ENCODE measurements around the gene LRRC53. TPM values are rescaled to one million over a fixed set of nuclear protein-coding genes. Genes with fewer than 3 reads are reported as not detected.

LRRC53 gene
- not detected for total RNA-seq
- not detected for polyA plus RNA-seq

DNA sequence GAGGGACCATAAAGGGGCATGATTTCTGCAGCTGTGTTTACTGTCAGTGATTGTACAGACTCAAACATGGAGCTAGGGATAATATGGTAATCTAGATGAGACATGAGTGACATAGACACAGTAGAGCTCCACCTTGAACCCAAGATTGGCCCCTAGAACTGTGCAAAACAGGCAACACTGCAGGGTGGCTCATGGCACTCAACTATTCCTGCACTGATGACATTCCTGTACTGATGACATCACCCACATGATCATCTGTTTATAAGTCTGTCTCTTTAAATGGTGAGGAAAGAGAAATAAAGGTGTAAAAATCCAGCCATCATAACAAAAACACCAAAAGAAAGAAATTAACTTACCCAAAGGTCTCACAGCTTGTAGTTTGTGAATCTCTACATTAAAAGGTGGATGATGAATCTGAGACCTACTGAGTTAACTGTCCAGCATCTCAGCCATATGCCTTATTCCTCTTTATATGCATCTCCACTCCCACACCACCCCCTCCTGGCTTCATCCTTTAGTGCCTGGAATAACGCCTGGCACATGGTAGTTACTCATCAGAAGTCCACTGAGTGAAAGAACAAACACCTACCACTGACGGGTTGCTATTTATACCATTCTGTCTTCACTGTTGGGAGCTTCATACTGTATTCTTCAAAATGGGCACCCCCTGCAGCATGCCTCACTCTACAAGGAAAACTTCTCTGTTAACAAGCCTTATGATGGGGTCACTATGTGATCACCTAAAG, at the start of gene LRRC53:
LRRC53 (minus strand) TSS at position 442 of the 746 bp plus-strand sequence. CDS start 29,262 bp downstream, outside the sequence.
- POLR2A ChIA-PET: no interaction called here
- no peaks in the 10 kb centered on the region for H3K27me3 Mint-ChIP-seq
- H3K9me3 ChIP-seq (ENCODE audit: low read length): no peaks in the 10 kb centered on the region
- no peak within 1 kb of the TSS for H3K27ac ChIP-seq (ENCODE audit: low read depth, low read length)
- no peak within 1 kb of the TSS for H3K27ac Mint-ChIP-seq
- no peaks in the 10 kb centered on the region for H3K36me3 ChIP-seq (ENCODE audit: insufficient read depth, low read length)
- no peak within 1 kb of the TSS for H3K4me3 ChIP-seq (ENCODE audit: low read length)
- no peaks in the 10 kb centered on the region for H3K27me3 ChIP-seq (ENCODE audit: insufficient read depth, low read length, poor library complexity, severe bottlenecking)
- H3K36me3 Mint-ChIP-seq: no peaks in the 10 kb centered on the region
- H3K9me3 Mint-ChIP-seq: no peaks in the 10 kb centered on the region
- CTCF ChIA-PET: interaction anchor here (1.6 kb wide), 1 partner anchor 23 kb away, joined by 4 read pairs; no protein-coding TSS in a partner anchor
- no peaks in the 10 kb centered on the region for H3K4me1 ChIP-seq (ENCODE audit: insufficient read depth, low read length)
- no peaks in the 10 kb centered on the region for H3K4me1 Mint-ChIP-seq
- H3K4me3 Mint-ChIP-seq: no peak within 1 kb of the TSS
- no peak for DNase-seq

GRCh38 chr1:74549932-74550331, 37.5 kb upstream of the LRRC53 start:
- Mint-ChIP-seq H3K27me3 (peaks cover 2 to 12% of the 10 kb centered on the region in 2 donors), H3K9me3 (peaks cover 0 to 2% (median 0%) of the 10 kb centered on the region in 5 donors), H3K4me1 (no peaks in the 10 kb centered on the region), H3K36me3 (no peaks in the 10 kb centered on the region), H3K4me3 (no peak overlapping the region), H3K27ac (no peak overlapping the region)
- H3K4me1 ChIP-seq (ENCODE audit: insufficient read depth, low read length): no peaks in the 10 kb centered on the region
- no peaks in the 10 kb centered on the region for H3K27me3 ChIP-seq (ENCODE audit: insufficient read depth, low read length, poor library complexity, severe bottlenecking)
- H3K4me3 ChIP-seq (ENCODE audit: low read length): no peak overlapping the region
- POLR2A ChIA-PET: no interaction called here
- DNase-seq: no peak
- H3K36me3 ChIP-seq (ENCODE audit: insufficient read depth, low read length): no peaks in the 10 kb centered on the region
- no peak overlapping the region for H3K27ac ChIP-seq (ENCODE audit: low read depth, low read length)
- CTCF ChIA-PET: no interaction called here
- no peaks in the 10 kb centered on the region for H3K9me3 ChIP-seq (ENCODE audit: low read length)

GRCh38 chr1:74548961-74549750, 36.7 kb upstream of the LRRC53 start:
- H3K4me3 ChIP-seq (ENCODE audit: low read length): no peak overlapping the region
- Mint-ChIP-seq H3K4me3 (no peak overlapping the region), H3K36me3 (no peaks in the 10 kb centered on the region), H3K4me1 (no peaks in the 10 kb centered on the region), H3K9me3 (peaks cover 0 to 2% (median 0%) of the 10 kb centered on the region in 5 donors), H3K27me3 (peaks cover 0 to 10% of the 10 kb centered on the region in 2 donors), H3K27ac (no peak overlapping the region)
- no peaks in the 10 kb centered on the region for H3K36me3 ChIP-seq (ENCODE audit: insufficient read depth, low read length)
- no peaks in the 10 kb centered on the region for H3K27me3 ChIP-seq (ENCODE audit: insufficient read depth, low read length, poor library complexity, severe bottlenecking)
- H3K27ac ChIP-seq (ENCODE audit: low read depth, low read length): no peak overlapping the region
- DNase-seq: no peak
- ChIA-PET CTCF (no interaction called here), POLR2A (no interaction called here)
- no peaks in the 10 kb centered on the region for H3K9me3 ChIP-seq (ENCODE audit: low read length)
- H3K4me1 ChIP-seq (ENCODE audit: insufficient read depth, low read length): no peaks in the 10 kb centered on the region

GRCh38 chr1:74545821-74546220, 33.4 kb upstream of the LRRC53 start:
- no peaks in the 10 kb centered on the region for H3K36me3 Mint-ChIP-seq
- CTCF ChIA-PET: interaction anchor here (0.6 kb wide), 1 partner anchor 41 kb away, joined by 4 read pairs; no protein-coding TSS in a partner anchor

DNA sequence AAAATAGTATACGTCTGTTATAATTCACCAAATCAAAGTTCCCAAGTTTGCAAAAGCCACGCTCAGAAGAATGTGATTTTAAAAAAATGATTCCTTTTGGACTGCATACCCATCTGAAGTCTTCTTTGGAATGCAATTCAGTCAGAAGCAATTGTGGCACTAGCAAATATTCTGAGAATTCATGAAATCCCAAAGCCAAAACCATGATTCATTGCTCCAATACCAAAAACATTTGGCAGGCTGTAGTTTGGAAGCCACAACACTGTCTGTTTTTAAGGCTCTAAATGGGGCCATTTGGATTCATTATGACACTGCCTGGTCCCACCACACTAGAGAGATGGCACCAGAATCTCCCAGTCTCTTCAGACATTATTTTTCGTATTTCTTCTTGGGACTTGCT, 21.8 kb upstream of the LRRC53 start:
- DNase-seq: no peak
- Mint-ChIP-seq H3K4me1 (no peaks in the 10 kb centered on the region), H3K36me3 (no peaks in the 10 kb centered on the region), H3K4me3 (no peak overlapping the region), H3K27ac (no peak overlapping the region), H3K27me3 (peaks cover 0 to 2% of the 10 kb centered on the region in 2 donors), H3K9me3 (no peaks in the 10 kb centered on the region)
- Histone ChIP-seq H3K9me3 (ENCODE audit: low read length) (no peaks in the 10 kb centered on the region), H3K27me3 (ENCODE audit: insufficient read depth, low read length, poor library complexity, severe bottlenecking) (no peaks in the 10 kb centered on the region), H3K36me3 (ENCODE audit: insufficient read depth, low read length) (no peaks in the 10 kb centered on the region), H3K4me3 (ENCODE audit: low read length) (no peak overlapping the region), H3K4me1 (ENCODE audit: insufficient read depth, low read length) (no peaks in the 10 kb centered on the region), H3K27ac (ENCODE audit: low read depth, low read length) (no peak overlapping the region)
- CTCF ChIA-PET: no interaction called here
- POLR2A ChIA-PET: no interaction called here

More at GRCh38 chr1:74545821-74546220, 33.4 kb upstream of the LRRC53 start:
- H3K4me1 Mint-ChIP-seq: no peaks in the 10 kb centered on the region
- no peak overlapping the region for H3K27ac Mint-ChIP-seq
- no peak overlapping the region for H3K4me3 Mint-ChIP-seq
- H3K27ac ChIP-seq (ENCODE audit: low read depth, low read length): no peak overlapping the region
- POLR2A ChIA-PET: no interaction called here
- peaks cover 2 to 6% of the 10 kb centered on the region in 2 donors for H3K27me3 Mint-ChIP-seq
- H3K27me3 ChIP-seq (ENCODE audit: insufficient read depth, low read length, poor library complexity, severe bottlenecking): no peaks in the 10 kb centered on the region
- H3K4me1 ChIP-seq (ENCODE audit: insufficient read depth, low read length): no peaks in the 10 kb centered on the region
- no peak for DNase-seq
- H3K36me3 ChIP-seq (ENCODE audit: insufficient read depth, low read length): no peaks in the 10 kb centered on the region
- H3K9me3 ChIP-seq (ENCODE audit: low read length): no peaks in the 10 kb centered on the region
- peaks cover 0 to 2% (median 0%) of the 10 kb centered on the region in 5 donors for H3K9me3 Mint-ChIP-seq
- H3K4me3 ChIP-seq (ENCODE audit: low read length): no peak overlapping the region

DNA sequence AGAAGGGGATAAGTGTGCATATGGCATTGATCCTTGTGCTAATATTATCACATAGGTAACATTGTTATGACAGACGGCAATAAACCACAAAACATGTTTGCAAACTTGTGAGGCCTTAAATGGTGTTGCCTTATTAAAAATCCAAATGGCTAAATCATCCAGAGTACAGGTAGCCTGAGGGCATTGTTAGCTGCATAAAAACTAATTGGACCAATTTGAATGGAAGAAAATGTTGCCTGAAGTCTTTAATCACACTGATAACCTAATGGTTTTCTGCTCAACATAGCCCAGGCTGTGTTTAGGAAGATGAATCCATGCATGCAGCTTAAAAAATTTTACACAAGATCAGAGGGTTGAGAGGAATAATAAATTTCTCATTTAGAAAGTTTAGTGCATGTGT, 19.4 kb upstream of the LRRC53 start:
- Mint-ChIP-seq H3K36me3 (no peaks in the 10 kb centered on the region), H3K4me3 (no peak overlapping the region), H3K27me3 (peaks cover 0 to 1% of the 10 kb centered on the region in 2 donors), H3K27ac (no peak overlapping the region), H3K4me1 (no peaks in the 10 kb centered on the region), H3K9me3 (no peaks in the 10 kb centered on the region)
- H3K9me3 ChIP-seq (ENCODE audit: low read length): no peaks in the 10 kb centered on the region
- H3K4me3 ChIP-seq (ENCODE audit: low read length): no peak overlapping the region
- no peak for DNase-seq
- H3K27me3 ChIP-seq (ENCODE audit: insufficient read depth, low read length, poor library complexity, severe bottlenecking): no peaks in the 10 kb centered on the region
- POLR2A ChIA-PET: no interaction called here
- H3K27ac ChIP-seq (ENCODE audit: low read depth, low read length): no peak overlapping the region
- CTCF ChIA-PET: no interaction called here
- no peaks in the 10 kb centered on the region for H3K4me1 ChIP-seq (ENCODE audit: insufficient read depth, low read length)
- H3K36me3 ChIP-seq (ENCODE audit: insufficient read depth, low read length): no peaks in the 10 kb centered on the region

DNA sequence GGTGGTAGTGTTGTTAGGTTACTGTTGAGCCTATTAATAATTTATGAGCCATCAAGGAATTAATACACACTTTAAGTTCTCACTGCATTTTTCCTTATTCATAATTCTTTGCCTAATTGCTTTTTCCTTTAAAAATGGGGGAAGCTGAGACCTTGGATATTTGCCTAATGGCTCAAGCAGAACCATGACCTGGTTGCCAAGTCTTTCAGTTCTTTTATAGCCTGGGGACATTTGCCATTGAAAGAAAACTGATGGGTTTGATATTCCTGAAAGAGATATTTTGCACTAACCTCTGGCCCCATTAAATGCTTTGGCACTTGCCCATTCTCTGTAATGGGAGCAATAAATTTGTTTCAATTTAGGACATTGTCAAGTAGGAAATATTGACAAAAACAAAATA, 18.5 kb upstream of the LRRC53 start:
- Mint-ChIP-seq H3K36me3 (no peaks in the 10 kb centered on the region), H3K4me1 (no peaks in the 10 kb centered on the region), H3K4me3 (no peak overlapping the region), H3K27ac (no peak overlapping the region), H3K27me3 (peaks cover 0 to 1% of the 10 kb centered on the region in 2 donors), H3K9me3 (no peaks in the 10 kb centered on the region)
- Histone ChIP-seq H3K36me3 (ENCODE audit: insufficient read depth, low read length) (no peaks in the 10 kb centered on the region), H3K4me3 (ENCODE audit: low read length) (no peak overlapping the region), H3K4me1 (ENCODE audit: insufficient read depth, low read length) (no peaks in the 10 kb centered on the region), H3K27ac (ENCODE audit: low read depth, low read length) (no peak overlapping the region), H3K9me3 (ENCODE audit: low read length) (no peaks in the 10 kb centered on the region), H3K27me3 (ENCODE audit: insufficient read depth, low read length, poor library complexity, severe bottlenecking) (no peaks in the 10 kb centered on the region)
- no peak for DNase-seq
- POLR2A ChIA-PET: no interaction called here
- CTCF ChIA-PET: no interaction called here

DNA sequence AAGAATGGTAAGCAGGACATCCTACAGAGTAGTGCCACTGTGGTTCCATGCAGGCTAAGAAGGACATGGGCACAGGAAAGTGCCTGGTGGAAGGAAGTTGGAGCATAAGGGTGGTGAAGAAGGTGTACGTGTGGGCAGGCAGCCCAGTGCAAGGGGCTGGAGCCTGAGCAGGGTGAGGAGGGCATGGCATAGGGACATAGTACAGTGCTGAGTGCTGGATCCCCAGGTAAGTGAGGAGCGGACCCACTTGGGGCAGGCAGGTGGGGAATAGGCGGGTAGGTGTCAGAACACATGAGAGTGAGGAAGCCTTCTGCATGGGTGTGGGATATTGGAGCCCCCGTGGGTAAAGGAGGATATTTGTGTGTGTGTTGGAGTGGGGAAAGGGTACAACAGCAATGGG, 15.7 kb upstream of the LRRC53 start:
- H3K4me3 ChIP-seq (ENCODE audit: low read length): no peak overlapping the region
- no peak overlapping the region for H3K4me3 Mint-ChIP-seq
- no peaks in the 10 kb centered on the region for H3K4me1 ChIP-seq (ENCODE audit: insufficient read depth, low read length)
- H3K4me1 Mint-ChIP-seq: no peaks in the 10 kb centered on the region
- H3K9me3 ChIP-seq (ENCODE audit: low read length): no peaks in the 10 kb centered on the region
- no peaks in the 10 kb centered on the region for H3K36me3 ChIP-seq (ENCODE audit: insufficient read depth, low read length)
- H3K27ac Mint-ChIP-seq: no peak overlapping the region
- DNase-seq: no peak
- ChIA-PET CTCF (no interaction called here), POLR2A (no interaction called here)
- no peaks in the 10 kb centered on the region for H3K27me3 ChIP-seq (ENCODE audit: insufficient read depth, low read length, poor library complexity, severe bottlenecking)
- no peak overlapping the region for H3K27ac ChIP-seq (ENCODE audit: low read depth, low read length)
- no peaks in the 10 kb centered on the region for H3K36me3 Mint-ChIP-seq
- peaks cover 0 to 4% of the 10 kb centered on the region in 2 donors for H3K27me3 Mint-ChIP-seq
- no peaks in the 10 kb centered on the region for H3K9me3 Mint-ChIP-seq
